Thyroid gland (tissue), 4 donors: ENCODE measurements around the gene OASL.

Source experiments
- CTCF ChIP-seq, 6 experiments: fragments of 200-600 bp in 3 of 6; fragments of 450-650 bp in 3 of 6; sonication (generic) in 3 of 6; IDR thresholded peaks; one replicate each; pipeline ENCODE4 v1.5.1; 2016 to 2019; ENCODE audit warnings: antibody characterized with exemption in 6 of 6, mild to moderate bottlenecking in 2 of 6, inconsistent platforms in 1 of 6, moderate library complexity in 1 of 6
- POLR2A ChIP-seq, 2 donors: fragments of 450-650 bp; IDR thresholded peaks; one replicate each; pipeline ENCODE4 v1.6.1; 2017; ENCODE audit warnings: antibody characterized with exemption in 2 of 2, mild to moderate bottlenecking in 2 of 2, moderate library complexity in 1 of 2

GRCh38 chr12:121069206-121069605 lies 30.2 kb upstream of the OASL start:
- no peak for TF ChIP-seq CTCF (IDR thresholded peaks at IDR 0.05)
- no peak for TF ChIP-seq POLR2A (IDR thresholded peaks at IDR 0.05)
